GM12872 (cell line): ENCODE data around the gene SPEG.

ENCODE experiments used
- CTCF ChIP-seq: IDR thresholded peaks from 3 replicates; pipeline ENCODE4 v1.5.1; 2011; ENCODE audit warnings: low read depth, mild to moderate bottlenecking, low read length, moderate library complexity; ENCODE audit not compliant: insufficient read depth

The SPEG gene

GRCh38 chr2:219388907-219389156 lies 45.8 kb upstream of the SPEG start:
- TF ChIP-seq CTCF: no peak

GRCh38 chr2:219392754-219393153 lies 41.9 kb upstream of the SPEG start:
- TF ChIP-seq CTCF: no peak

GRCh38 chr2:219395609-219396008 lies 39.0 kb upstream of the SPEG start:
- no peak for TF ChIP-seq CTCF

GRCh38 chr2:219396863-219397457 lies 37.7 kb upstream of the SPEG start:
- TF ChIP-seq CTCF: no peak

GRCh38 chr2:219398721-219399363 lies 35.8 kb upstream of the SPEG start:
- TF ChIP-seq CTCF: no peak

- TF ChIP-seq CTCF: no peak
Measured at GRCh38 chr2:219399716-219400478, 34.7 kb upstream of the SPEG start.

GRCh38 chr2:219400562-219400961 lies 34.1 kb upstream of the SPEG start:
- no peak for TF ChIP-seq CTCF
